ENCODE data around the gene WDR75. TPM values are rescaled to one million over a fixed set of nuclear protein-coding genes. Genes with fewer than 3 reads are reported as not detected.

WDR75 gene
- total and polyA plus RNA-seq, 4 experiments from 2014 or later: 12.3 to 61.4 (median 42.1) TPM

DNA sequence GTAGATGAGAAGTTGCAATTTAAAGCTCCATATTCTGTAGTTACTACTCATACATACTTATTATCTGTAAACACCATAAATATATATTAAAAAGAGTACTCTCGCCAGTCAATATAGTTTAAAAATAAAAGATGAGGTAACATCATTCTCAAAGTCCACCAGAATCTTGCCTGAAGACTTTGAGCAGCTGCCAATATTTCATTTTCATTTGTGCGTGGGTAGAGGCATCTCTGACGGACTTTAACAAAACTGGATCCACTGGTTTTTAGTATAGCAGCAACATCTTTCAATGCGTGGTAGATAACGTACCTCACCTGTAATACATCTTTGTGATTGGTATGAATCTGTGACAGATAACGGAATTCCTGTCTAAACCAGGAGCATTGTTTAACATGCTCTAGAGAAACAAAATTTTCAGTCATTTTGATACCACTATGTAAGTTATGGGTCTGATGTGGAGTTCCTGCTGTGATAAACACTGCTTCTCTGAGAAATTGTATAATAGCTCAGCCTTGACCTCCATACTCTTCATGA, 45.0 kb downstream of the WDR75 start:
- H3K36me3 Mint-ChIP-seq: no peaks in the 10 kb centered on the region
- H3K36me3 ChIP-seq (ENCODE audit: insufficient read depth, low read length): no peaks in the 10 kb centered on the region
- H3K9me3 Mint-ChIP-seq: no peaks in the 10 kb centered on the region
- no peaks in the 10 kb centered on the region for H3K9me3 ChIP-seq (ENCODE audit: control insufficient read depth in 1 of 2, low read length in 2 of 2)
- POLR2A ChIA-PET (ENCODE audit: partially characterized antibody): interaction anchor here (0.6 kb wide), 1 partner anchor 248 kb away, joined by 3 read pairs; no protein-coding TSS in a partner anchor
- no peak overlapping the region for H3K27ac ChIP-seq (ENCODE audit: low read depth, low read length)
- H3K27me3 ChIP-seq (ENCODE audit: insufficient read depth, low read length): no peaks in the 10 kb centered on the region
- no peak overlapping the region for H3K27ac Mint-ChIP-seq
- no peaks in the 10 kb centered on the region for H3K4me1 ChIP-seq (ENCODE audit: insufficient read depth, low read length)
- CTCF ChIA-PET (ENCODE audit: partially characterized antibody): no interaction called here
- no peak for DNase-seq
- H3K27me3 Mint-ChIP-seq: peaks cover 3 to 4% of the 10 kb centered on the region in 2 donors
- intact Hi-C loops (cut with micrococcal nuclease): no loop called here
- no peak overlapping the region for H3K4me3 Mint-ChIP-seq
- no peaks in the 10 kb centered on the region for H3K4me1 Mint-ChIP-seq
- no peak overlapping the region for H3K4me3 ChIP-seq (ENCODE audit: low read length in 2 of 2)

DNA sequence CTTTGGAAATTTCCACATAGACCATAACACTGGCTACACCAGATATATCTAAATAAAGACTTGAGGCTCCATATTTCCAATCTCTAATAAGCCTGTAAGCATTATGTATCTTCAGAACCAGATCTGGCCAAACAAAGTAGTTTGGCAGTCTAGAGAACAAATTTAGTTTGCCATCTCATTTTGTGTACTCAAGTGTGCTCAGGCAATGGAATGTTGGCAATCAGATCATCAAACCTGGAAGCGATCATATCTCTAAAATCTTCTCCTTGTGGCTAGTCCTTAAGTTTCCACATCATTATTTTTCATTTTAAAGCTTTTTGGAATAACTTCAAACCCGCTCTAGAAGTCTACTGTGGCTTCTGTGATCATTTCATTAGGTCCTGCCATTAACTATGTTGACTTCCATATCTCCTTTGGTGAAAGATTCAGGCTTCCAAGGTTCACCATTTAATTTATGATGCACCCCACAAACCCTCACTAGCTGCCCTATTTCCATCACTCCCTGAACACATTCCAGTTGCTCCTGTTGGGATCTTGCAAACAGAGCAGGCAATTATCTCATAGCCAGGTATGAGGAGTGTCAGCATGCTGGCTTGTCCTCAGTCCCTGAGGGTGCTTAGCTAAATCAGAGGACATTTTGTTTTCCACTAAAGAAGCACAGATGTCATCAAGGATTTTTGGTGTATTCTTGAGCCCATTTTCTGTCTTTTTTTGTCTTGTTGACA, 46.2 kb downstream of the WDR75 start:
- DNase-seq: no peak
- Histone ChIP-seq H3K4me3 (ENCODE audit: low read length in 2 of 2) (no peak overlapping the region), H3K36me3 (ENCODE audit: insufficient read depth, low read length) (no peaks in the 10 kb centered on the region), H3K4me1 (ENCODE audit: insufficient read depth, low read length) (no peaks in the 10 kb centered on the region), H3K27me3 (ENCODE audit: insufficient read depth, low read length) (no peaks in the 10 kb centered on the region), H3K9me3 (ENCODE audit: control insufficient read depth in 1 of 2, low read length in 2 of 2) (no peaks in the 10 kb centered on the region), H3K27ac (ENCODE audit: low read depth, low read length) (no peak overlapping the region)
- POLR2A ChIA-PET (ENCODE audit: partially characterized antibody): no interaction called here
- intact Hi-C loops (cut with micrococcal nuclease): no loop called here
- Mint-ChIP-seq H3K4me3 (no peak overlapping the region), H3K36me3 (no peaks in the 10 kb centered on the region), H3K4me1 (no peaks in the 10 kb centered on the region), H3K27me3 (peaks cover 3 to 7% of the 10 kb centered on the region in 2 donors), H3K27ac (no peak overlapping the region), H3K9me3 (peaks cover 0 to 2% (median 0%) of the 10 kb centered on the region in 8 donors)
- CTCF ChIA-PET (ENCODE audit: partially characterized antibody): no interaction called here

DNA sequence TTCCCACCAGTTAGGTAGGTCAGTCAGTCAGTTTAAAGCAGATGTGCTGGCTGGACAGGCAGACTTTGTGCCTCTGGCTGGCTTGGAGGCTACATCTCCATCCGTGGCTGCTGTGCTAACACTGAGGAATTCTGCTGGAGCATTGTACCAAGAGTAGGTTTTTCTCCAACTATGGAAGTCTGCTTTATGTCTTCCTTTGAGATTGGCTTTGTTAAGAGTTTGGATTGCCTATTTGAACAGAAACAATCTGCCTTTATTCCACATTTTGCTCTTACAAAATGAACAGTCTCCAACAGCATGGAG, 46.7 kb downstream of the WDR75 start:
- ChIA-PET POLR2A (ENCODE audit: partially characterized antibody) (no interaction called here), CTCF (ENCODE audit: partially characterized antibody) (no interaction called here)
- H3K4me3 ChIP-seq (ENCODE audit: low read length in 2 of 2): no peak overlapping the region
- H3K9me3 ChIP-seq (ENCODE audit: control insufficient read depth in 1 of 2, low read length in 2 of 2): no peaks in the 10 kb centered on the region
- no peak for DNase-seq
- H3K27me3 ChIP-seq (ENCODE audit: insufficient read depth, low read length): no peaks in the 10 kb centered on the region
- peaks cover 3 to 8% of the 10 kb centered on the region in 2 donors for H3K27me3 Mint-ChIP-seq
- H3K4me1 ChIP-seq (ENCODE audit: insufficient read depth, low read length): no peaks in the 10 kb centered on the region
- H3K27ac Mint-ChIP-seq: no peak overlapping the region
- H3K4me3 Mint-ChIP-seq: no peak overlapping the region
- H3K36me3 ChIP-seq (ENCODE audit: insufficient read depth, low read length): no peaks in the 10 kb centered on the region
- intact Hi-C loops (cut with micrococcal nuclease): no loop called here
- no peaks in the 10 kb centered on the region for H3K36me3 Mint-ChIP-seq
- no peak overlapping the region for H3K27ac ChIP-seq (ENCODE audit: low read depth, low read length)
- H3K4me1 Mint-ChIP-seq: no peaks in the 10 kb centered on the region
- H3K9me3 Mint-ChIP-seq: peaks cover 0 to 2% (median 0%) of the 10 kb centered on the region in 8 donors

DNA sequence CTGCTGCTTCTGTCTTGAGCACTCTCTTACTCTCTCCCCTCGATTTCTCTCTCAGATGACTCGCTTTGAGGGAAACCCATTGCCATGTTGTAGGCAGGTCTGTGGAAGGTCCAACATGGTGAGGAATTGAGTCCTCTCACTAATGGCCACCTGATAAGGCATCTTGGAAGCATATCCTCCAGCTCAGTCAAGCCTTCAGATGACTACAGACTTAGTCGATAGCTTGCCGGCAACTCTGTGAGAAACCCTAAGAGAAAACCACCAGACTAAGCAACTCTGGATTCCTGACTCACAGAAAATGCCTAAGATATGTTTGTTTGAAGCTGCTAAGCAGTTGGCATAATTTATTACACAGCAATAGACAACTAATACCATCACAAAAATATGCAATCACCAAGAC, 51.2 kb downstream of the WDR75 start:
- Histone ChIP-seq H3K27ac (ENCODE audit: low read depth, low read length) (no peak overlapping the region), H3K4me1 (ENCODE audit: insufficient read depth, low read length) (no peaks in the 10 kb centered on the region), H3K4me3 (ENCODE audit: low read length in 2 of 2) (no peak overlapping the region), H3K27me3 (ENCODE audit: insufficient read depth, low read length) (no peaks in the 10 kb centered on the region), H3K36me3 (ENCODE audit: insufficient read depth, low read length) (no peaks in the 10 kb centered on the region), H3K9me3 (ENCODE audit: control insufficient read depth in 1 of 2, low read length in 2 of 2) (no peaks in the 10 kb centered on the region)
- Mint-ChIP-seq H3K4me1 (no peaks in the 10 kb centered on the region), H3K9me3 (peaks cover 0 to 4% (median 0%) of the 10 kb centered on the region in 8 donors), H3K27me3 (peaks cover 3 to 6% of the 10 kb centered on the region in 2 donors), H3K36me3 (no peaks in the 10 kb centered on the region), H3K4me3 (no peak overlapping the region), H3K27ac (no peak overlapping the region)
- intact Hi-C loops (cut with micrococcal nuclease): no loop called here
- POLR2A ChIA-PET (ENCODE audit: partially characterized antibody): no interaction called here
- DNase-seq: no peak
- CTCF ChIA-PET (ENCODE audit: partially characterized antibody): no interaction called here

DNA sequence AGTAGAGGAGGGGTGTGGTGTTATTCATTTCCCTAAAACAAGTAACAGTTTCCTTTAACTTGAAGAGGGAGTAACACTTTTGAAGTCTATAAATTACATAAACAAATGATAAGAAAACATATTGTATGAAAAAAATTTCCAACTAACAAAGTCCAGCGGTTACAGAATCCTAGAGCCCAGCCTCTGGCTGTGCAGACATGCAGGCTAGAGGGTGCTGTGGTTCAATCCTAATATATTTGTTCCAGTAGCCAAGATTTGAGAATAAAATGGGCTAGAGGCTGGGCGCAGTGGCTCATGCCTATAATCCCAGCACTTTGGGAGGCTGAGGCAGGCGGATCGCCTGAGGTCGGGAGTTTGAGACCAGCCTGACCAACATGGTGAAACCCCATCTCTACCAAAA, 56.9 kb downstream of the WDR75 start:
- Histone ChIP-seq H3K36me3 (ENCODE audit: insufficient read depth, low read length) (no peaks in the 10 kb centered on the region), H3K4me1 (ENCODE audit: insufficient read depth, low read length) (no peaks in the 10 kb centered on the region), H3K27me3 (ENCODE audit: insufficient read depth, low read length) (no peaks in the 10 kb centered on the region), H3K27ac (ENCODE audit: low read depth, low read length) (no peak overlapping the region), H3K9me3 (ENCODE audit: control insufficient read depth in 1 of 2, low read length in 2 of 2) (no peaks in the 10 kb centered on the region), H3K4me3 (ENCODE audit: low read length in 2 of 2) (no peak overlapping the region)
- ChIA-PET POLR2A (ENCODE audit: partially characterized antibody) (no interaction called here), CTCF (ENCODE audit: partially characterized antibody) (no interaction called here)
- intact Hi-C loops (cut with micrococcal nuclease): no loop called here
- Mint-ChIP-seq H3K9me3 (peaks cover 0 to 2% (median 0%) of the 10 kb centered on the region in 8 donors), H3K4me3 (no peak overlapping the region), H3K36me3 (no peaks in the 10 kb centered on the region), H3K27me3 (peaks cover 0 to 3% of the 10 kb centered on the region in 2 donors), H3K27ac (no peak overlapping the region), H3K4me1 (no peaks in the 10 kb centered on the region)
- no peak for DNase-seq

DNA sequence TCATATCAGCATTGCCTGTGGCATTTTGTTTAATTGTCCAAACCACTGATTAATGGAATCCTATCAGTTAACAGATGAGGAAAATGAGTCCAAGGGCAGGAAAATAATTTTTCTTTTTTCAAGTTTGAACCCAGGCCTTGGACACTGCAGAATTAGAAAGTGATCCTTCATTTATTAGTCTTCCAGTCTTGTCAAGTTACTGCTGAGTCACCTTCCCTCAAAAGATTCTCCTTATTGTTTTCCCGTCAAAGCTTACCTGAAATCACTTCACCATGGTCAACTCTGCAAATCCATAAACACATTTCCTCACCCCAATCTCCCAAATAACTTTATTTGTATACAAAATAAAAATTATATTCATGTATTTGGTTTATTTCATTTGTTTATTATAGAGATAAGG, 57.9 kb downstream of the WDR75 start:
- CTCF ChIA-PET (ENCODE audit: partially characterized antibody): no interaction called here

DNA sequence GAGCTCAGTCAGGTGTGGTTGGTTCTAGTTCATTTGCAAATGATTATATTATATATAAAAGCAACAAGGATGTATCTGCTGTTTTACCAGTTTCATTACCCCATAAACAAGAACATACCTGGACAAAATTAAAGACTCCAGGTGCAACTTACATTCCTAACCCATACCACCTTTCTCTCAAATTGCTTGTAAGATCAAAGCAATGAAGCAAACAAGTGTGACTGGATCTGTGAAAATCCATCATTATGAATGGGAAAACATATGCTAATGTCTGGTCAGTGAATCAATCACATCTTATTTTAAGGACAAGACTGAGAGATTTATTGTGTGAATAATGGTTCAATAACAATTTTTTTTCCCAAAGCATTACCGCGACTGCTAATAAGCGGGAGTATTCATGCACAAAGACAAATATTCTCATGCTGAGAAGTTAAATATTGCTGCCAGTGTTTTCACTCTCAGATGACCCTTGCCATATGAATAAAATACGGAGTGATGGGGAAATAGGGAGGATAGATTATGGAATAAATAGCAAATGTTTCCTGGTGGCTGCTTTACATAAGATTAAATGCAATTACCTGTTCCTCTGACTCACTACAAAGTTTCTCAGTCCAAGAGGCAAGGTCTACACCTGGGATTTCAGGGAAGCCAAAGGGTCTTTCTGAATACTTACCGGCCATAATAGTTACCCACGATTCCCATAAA, 59.3 kb downstream of the WDR75 start:
- H3K36me3 ChIP-seq (ENCODE audit: insufficient read depth, low read length): no peaks in the 10 kb centered on the region
- no peaks in the 10 kb centered on the region for H3K27me3 ChIP-seq (ENCODE audit: insufficient read depth, low read length)
- peaks cover 7 to 8% (median 7%) of the 10 kb centered on the region in 4 donors for H3K4me1 Mint-ChIP-seq
- H3K9me3 Mint-ChIP-seq: peaks cover 0 to 2% (median 0%) of the 10 kb centered on the region in 8 donors
- intact Hi-C loops (cut with micrococcal nuclease): no loop called here
- H3K36me3 Mint-ChIP-seq: no peaks in the 10 kb centered on the region
- no peak overlapping the region for H3K4me3 Mint-ChIP-seq
- H3K27me3 Mint-ChIP-seq: peaks cover 0 to 3% of the 10 kb centered on the region in 2 donors
- no peak overlapping the region for H3K4me3 ChIP-seq (ENCODE audit: low read length in 2 of 2)
- no peaks in the 10 kb centered on the region for H3K9me3 ChIP-seq (ENCODE audit: control insufficient read depth in 1 of 2, low read length in 2 of 2)
- POLR2A ChIA-PET (ENCODE audit: partially characterized antibody): no interaction called here
- H3K27ac Mint-ChIP-seq: no peak overlapping the region
- DNase-seq: no peak
- no peak overlapping the region for H3K27ac ChIP-seq (ENCODE audit: low read depth, low read length)
- peaks cover 7% of the 10 kb centered on the region for H3K4me1 ChIP-seq (ENCODE audit: insufficient read depth, low read length)
- CTCF ChIA-PET (ENCODE audit: partially characterized antibody): no interaction called here

More for the DNA sequence above, 57.9 kb downstream of the WDR75 start:
- Histone ChIP-seq H3K9me3 (ENCODE audit: control insufficient read depth in 1 of 2, low read length in 2 of 2) (no peaks in the 10 kb centered on the region), H3K36me3 (ENCODE audit: insufficient read depth, low read length) (no peaks in the 10 kb centered on the region), H3K4me3 (ENCODE audit: low read length in 2 of 2) (no peak overlapping the region), H3K27me3 (ENCODE audit: insufficient read depth, low read length) (no peaks in the 10 kb centered on the region), H3K27ac (ENCODE audit: low read depth, low read length) (no peak overlapping the region), H3K4me1 (ENCODE audit: insufficient read depth, low read length) (no peaks in the 10 kb centered on the region)
- intact Hi-C loops (cut with micrococcal nuclease): no loop called here
- no peak for DNase-seq
- no peak overlapping the region for H3K27ac Mint-ChIP-seq
- no peak overlapping the region for H3K4me3 Mint-ChIP-seq
- POLR2A ChIA-PET (ENCODE audit: partially characterized antibody): no interaction called here
- H3K27me3 Mint-ChIP-seq: peaks cover 0 to 3% of the 10 kb centered on the region in 2 donors
- H3K36me3 Mint-ChIP-seq: no peaks in the 10 kb centered on the region
- H3K9me3 Mint-ChIP-seq: peaks cover 0 to 2% (median 0%) of the 10 kb centered on the region in 8 donors
- no peaks in the 10 kb centered on the region for H3K4me1 Mint-ChIP-seq
